ENCODE data around the gene PLA2G7.
"Not testable (repeated sequence)": the region's sequence is repeated elsewhere in the genome, so short reads cannot be mapped to it uniquely, and the experiment has no call there.

- TF ChIP-seq, protein P1, sequence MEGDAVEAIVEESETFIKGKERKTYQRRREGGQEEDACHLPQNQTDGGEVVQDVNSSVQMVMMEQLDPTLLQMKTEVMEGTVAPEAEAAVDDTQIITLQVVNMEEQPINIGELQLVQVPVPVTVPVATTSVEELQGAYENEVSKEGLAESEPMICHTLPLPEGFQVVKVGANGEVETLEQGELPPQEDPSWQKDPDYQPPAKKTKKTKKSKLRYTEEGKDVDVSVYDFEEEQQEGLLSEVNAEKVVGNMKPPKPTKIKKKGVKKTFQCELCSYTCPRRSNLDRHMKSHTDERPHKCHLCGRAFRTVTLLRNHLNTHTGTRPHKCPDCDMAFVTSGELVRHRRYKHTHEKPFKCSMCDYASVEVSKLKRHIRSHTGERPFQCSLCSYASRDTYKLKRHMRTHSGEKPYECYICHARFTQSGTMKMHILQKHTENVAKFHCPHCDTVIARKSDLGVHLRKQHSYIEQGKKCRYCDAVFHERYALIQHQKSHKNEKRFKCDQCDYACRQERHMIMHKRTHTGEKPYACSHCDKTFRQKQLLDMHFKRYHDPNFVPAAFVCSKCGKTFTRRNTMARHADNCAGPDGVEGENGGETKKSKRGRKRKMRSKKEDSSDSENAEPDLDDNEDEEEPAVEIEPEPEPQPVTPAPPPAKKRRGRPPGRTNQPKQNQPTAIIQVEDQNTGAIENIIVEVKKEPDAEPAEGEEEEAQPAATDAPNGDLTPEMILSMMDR (IDR thresholded peaks at IDR 0.05), result not testable (repeated sequence)
- not testable (repeated sequence) for TF ChIP-seq POLR2A (IDR thresholded peaks at IDR 0.05)
These were observed 9.1 kb upstream of the PLA2G7 start for GRCh38 chr6:46744159-46744725.
